Measurements from ENCODE around the gene CDC6.

DNA sequence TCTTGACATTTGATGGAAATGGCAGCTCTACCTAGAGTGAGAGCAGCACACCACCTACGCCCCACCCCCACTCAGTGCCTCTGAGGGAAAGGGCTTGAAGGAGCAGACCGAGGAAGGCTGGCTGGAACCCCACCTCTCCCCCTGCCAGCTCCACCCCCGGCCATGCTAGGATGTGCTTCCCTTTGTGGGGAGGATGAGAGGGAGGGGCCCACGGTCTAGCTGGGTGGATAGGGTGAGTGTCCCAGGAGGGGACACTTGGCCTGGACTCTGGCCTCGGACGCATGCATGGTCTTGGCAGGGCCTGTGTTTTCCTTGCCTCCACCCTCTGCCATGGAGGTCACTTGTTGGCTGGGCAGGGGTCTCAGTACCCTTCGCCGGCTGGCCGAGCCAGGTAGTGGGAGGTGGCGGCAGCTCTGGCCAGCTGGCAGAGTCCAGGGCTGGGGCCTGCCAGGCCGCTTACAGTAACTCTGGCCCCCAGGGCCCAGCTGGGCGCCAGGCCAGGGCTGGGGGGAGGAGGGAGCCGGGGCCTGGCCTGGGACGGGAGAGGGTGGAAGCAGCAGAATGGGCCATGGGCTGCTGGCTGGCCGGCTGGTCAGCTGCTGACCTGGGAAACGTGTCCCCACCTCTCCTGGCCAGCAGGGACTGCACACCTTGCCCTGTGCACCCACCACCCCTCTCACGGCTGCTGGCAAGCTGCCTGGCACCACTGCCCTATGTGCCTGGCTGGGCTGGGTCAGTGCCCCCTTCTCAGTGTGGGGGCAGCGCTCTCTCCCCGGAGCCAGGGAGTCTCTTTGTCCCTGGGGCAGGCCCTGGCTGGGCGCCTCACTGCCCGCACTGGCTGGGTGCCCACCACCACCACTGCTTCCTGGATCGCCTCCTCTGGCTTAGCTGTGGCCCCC, 44.3 kb downstream of the CDC6 start:
- TF ChIP-seq, protein P1, sequence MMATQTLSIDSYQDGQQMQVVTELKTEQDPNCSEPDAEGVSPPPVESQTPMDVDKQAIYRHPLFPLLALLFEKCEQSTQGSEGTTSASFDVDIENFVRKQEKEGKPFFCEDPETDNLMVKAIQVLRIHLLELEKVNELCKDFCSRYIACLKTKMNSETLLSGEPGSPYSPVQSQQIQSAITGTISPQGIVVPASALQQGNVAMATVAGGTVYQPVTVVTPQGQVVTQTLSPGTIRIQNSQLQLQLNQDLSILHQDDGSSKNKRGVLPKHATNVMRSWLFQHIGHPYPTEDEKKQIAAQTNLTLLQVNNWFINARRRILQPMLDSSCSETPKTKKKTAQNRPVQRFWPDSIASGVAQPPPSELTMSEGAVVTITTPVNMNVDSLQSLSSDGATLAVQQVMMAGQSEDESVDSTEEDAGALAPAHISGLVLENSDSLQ (IDR thresholded peaks at IDR 0.05): no peak
- TF ChIP-seq SUZ12 (IDR thresholded peaks at IDR 0.05) (no peak), TARDBP (IDR thresholded peaks at IDR 0.05) (no peak), BHLHE40 (IDR thresholded peaks at IDR 0.05; ENCODE audit: borderline replicate concordance) (no peak), HDGF (IDR thresholded peaks at IDR 0.05; ENCODE audit: borderline replicate concordance) (no peak)
